ENCODE results near the gene KAT6B.
"Not testable (repeated sequence)": the region's sequence is repeated elsewhere in the genome, so short reads cannot be mapped to it uniquely, and the experiment has no call there.

KAT6B gene

DNA sequence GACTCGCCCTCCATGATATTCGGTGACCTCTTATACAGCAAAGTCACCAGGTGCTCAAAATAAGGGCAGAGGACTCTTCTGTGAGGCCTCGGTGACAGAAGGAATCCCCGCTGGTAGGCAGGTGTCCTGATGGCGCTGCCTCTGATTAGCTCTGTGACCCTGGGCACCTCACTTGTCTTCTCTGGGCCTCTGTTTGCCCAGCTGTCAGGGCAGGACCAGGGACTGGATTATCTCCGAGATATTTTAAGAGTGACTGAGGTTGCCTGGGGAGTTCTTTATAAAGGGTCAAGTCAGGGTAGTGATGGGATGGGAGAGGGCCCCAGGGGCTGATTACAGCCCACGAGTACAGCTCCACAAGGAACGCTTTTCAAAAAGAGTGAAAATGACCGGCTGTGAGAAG lies 214.2 kb downstream of the KAT6B start:
- no peak for DNase-seq (ENCODE audit: low read depth)

GRCh38 chr10:75042292-75042974 lies 216.0 kb downstream of the KAT6B start:
- DNase-seq (ENCODE audit: low read depth), result no peak
- H3K4me3 ChIP-seq (ENCODE audit: low read depth, low read length), result no peak overlapping the region

More for the DNA sequence above, 214.2 kb downstream of the KAT6B start:
- no peak overlapping the region for H3K4me3 ChIP-seq (ENCODE audit: low read depth, low read length)

DNA sequence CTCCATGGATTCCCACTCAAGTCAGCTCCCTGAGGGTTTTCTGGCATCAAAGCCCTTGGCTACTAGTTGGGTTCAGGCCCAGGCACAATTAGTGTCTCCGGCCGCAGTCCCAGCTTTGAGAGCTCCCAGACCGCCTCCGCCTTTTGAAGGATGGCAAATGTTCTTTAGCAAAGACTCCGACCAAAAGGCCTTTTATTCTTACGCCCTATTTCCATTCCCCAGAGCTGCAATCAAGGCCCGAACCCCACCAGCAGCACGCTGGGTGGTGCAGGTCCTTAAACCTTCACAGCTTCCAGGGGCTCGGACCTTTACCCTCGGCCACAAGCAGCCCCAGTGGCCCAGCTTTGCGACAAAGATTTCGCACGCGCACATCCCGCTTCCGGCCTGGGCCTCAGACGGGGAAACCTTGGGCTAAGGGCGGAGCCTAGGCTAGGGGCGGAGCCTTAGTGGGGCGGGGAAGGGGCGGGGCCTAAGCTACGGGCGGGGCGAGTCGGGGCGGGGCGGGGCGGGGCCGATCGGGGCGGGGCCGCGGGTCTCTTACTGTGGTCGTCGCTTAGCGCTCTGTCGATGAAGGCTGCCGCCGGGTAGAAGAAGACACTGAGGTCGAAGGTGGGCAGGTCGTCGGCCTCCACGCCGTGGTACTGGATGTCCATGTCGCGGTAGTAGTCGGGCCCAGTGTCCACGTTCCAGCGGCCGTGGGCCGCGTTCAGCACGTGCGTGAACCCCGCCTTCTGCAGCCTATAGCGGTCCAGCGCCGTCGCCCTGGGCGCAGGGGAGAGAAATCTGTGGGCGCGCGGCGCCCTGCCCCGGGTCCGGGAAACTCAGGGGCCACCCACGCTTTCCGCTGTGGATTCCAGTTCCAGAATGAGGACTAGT lies 217.1 kb downstream of the KAT6B start:
- no peak overlapping the region for H3K4me3 ChIP-seq (ENCODE audit: low read depth, low read length)
- DNase-seq (ENCODE audit: low read depth), result no peak

DNA sequence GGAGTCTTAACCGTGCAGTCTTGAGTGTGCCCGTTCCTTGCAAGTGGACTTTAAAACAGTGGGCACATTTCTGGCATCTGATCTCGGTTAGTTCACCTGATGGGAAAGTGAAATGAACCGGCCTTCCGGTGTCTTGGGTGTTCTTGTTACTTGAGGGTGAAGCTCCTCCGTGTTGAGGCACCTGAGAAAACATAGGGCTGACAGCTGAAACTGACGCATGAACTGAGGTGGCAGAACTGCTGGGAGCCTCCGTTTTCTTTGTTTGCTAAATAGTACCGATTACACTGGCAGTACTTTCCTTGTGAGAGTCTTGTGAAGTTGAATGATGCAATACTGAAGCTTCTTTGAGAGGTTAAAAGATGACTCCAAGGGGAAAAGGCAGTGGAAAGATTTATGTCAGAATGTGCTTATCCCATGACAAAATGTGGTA lies 222.3 kb downstream of the KAT6B start:
- no peak overlapping the region for H3K4me3 ChIP-seq (ENCODE audit: low read depth, low read length)
- DNase-seq (ENCODE audit: low read depth), result peak; percentile 31

- H3K4me3 ChIP-seq (ENCODE audit: low read depth, low read length), result no peak overlapping the region
- no peak for DNase-seq (ENCODE audit: low read depth)
Measured at GRCh38 chr10:75049316-75050148, 223.1 kb downstream of the KAT6B start.

- no peak overlapping the region for H3K4me3 ChIP-seq (ENCODE audit: low read depth, low read length)
- DNase-seq (ENCODE audit: low read depth), result no peak
Measured at GRCh38 chr10:75050149-75050919, 223.9 kb downstream of the KAT6B start.

GRCh38 chr10:75051308-75051707 lies 224.9 kb downstream of the KAT6B start:
- H3K4me3 ChIP-seq (ENCODE audit: low read depth, low read length), result no peak overlapping the region
- DNase-seq (ENCODE audit: low read depth), result no peak

DNA sequence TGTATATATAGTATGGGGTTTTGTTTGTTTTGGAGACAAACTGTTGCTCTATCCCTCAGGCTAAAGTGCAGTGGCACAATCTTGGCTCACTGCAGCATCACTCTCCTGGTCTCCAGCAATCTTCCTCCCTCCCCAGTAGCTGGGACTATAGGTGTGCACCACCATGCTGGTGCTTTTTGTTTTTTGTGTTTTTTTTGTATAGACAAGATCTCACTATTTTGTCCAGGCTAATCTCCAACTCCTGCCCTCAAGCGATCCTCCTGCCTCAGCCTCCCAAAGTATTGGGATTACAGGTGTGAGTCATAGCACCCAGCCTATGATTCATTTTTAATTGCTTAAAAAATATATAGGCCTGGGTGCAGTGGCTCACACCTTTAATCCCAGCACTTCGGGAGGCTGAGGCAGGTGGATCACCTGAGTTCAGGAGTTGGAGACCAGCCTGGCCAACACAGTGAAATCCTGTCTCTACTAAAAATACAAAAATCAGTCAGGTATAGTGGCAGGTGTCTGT lies 229.6 kb downstream of the KAT6B start:
- not testable (repeated sequence) for DNase-seq (ENCODE audit: low read depth); H3K4me3 ChIP-seq (ENCODE audit: low read depth, low read length)

- no peak for DNase-seq (ENCODE audit: low read depth)
- H3K4me3 ChIP-seq (ENCODE audit: low read depth, low read length), result no peak overlapping the region
Measured at GRCh38 chr10:75057680-75058079, 231.3 kb downstream of the KAT6B start.

DNA sequence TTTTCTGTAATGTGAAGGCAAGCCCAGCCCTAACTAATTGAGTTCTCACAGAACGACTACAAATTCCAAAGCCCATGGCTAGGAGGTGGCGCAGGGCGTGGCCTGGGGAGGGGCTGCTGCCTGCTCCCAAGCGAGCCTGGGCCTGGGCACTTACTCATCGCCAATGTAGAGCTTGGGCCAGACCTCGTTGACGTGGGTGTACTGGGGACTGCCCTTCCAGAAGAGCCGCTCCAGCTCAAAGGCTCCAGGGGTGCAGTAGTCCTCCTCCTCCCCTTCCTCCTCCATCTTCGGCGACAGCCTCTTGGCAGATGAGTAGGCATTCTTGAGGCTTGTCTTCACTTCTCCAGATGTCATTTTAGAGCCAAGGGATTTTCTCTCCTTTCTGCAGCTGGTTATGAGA lies 231.8 kb downstream of the KAT6B start:
- DNase-seq (ENCODE audit: low read depth), result no peak
- H3K4me3 ChIP-seq (ENCODE audit: low read depth, low read length), result no peak overlapping the region

- DNase-seq (ENCODE audit: low read depth), result no peak
- H3K4me3 ChIP-seq (ENCODE audit: low read depth, low read length), result no peak overlapping the region
Measured at GRCh38 chr10:75061709-75062505, 235.5 kb downstream of the KAT6B start.

GRCh38 chr10:75062506-75063299 lies 236.3 kb downstream of the KAT6B start:
- no peak overlapping the region for H3K4me3 ChIP-seq (ENCODE audit: low read depth, low read length)
- peak; percentile 66 for DNase-seq (ENCODE audit: low read depth)

DNA sequence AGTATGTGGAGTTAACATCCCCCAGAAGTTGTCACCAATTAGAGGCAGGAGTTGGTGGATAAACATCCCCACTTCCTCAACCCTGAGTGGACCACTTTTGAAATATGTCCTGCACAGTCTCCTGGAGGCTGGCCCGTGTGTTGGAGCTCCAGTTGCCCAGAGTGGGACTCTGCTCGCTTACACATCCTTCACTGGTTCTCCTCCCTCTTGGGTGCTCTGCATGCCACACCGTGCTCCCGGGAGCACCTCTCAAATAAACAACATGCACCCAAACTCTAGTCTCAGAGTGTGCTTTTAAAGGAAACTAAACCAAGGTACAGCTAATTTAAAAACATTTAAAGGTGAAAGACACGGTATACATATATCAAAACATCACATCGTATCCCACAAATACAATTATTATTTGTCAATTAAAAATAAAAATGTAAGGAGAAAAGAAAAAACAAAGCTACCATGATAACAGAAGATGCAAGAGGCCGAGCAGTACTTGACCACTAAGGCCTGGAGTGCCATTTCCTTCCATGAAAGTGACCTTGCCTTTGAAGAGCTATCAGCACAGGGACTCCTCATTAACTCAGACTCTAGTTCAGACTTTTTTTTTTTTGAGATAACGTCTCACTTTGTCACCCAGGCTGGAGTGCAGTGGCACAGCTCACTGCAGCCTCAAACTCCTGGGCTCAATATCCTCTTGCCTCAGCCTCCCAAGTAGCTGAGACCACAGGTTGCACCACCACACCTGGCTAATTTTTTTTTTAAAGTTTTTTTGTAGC lies 237.2 kb downstream of the KAT6B start:
- DNase-seq (ENCODE audit: low read depth), result no peak
- H3K4me3 ChIP-seq (ENCODE audit: low read depth, low read length), result no peak overlapping the region

GRCh38 chr10:75065076-75065475 lies 238.7 kb downstream of the KAT6B start:
- no peak for DNase-seq (ENCODE audit: low read depth)
- no peak overlapping the region for H3K4me3 ChIP-seq (ENCODE audit: low read depth, low read length)

- DNase-seq (ENCODE audit: low read depth), result no peak
- no peak overlapping the region for H3K4me3 ChIP-seq (ENCODE audit: low read depth, low read length)
Measured at GRCh38 chr10:75066271-75066670, 239.9 kb downstream of the KAT6B start.

DNA sequence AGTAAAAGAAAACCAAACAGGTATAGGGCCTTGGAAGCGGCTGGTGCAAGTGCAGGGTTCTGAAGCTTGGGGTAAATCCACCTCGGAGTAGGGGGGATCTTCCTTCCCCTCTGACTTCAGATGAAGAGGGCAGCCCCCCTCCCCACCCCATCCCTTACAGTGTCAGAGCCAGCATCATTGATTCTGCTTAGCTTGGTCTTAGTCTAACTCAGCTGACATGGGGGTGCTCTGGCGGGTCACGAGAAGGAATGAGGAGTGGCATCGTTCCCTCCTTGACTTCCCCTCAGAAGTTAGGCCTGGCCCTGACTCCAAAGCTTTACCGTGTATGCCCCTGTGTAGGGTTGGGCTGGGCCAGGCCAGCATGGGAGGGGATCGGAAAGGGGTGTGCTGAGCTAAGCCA lies 240.9 kb downstream of the KAT6B start:
- DNase-seq (ENCODE audit: low read depth), result no peak
- no peak overlapping the region for H3K4me3 ChIP-seq (ENCODE audit: low read depth, low read length)

- DNase-seq (ENCODE audit: low read depth), result no peak
- H3K4me3 ChIP-seq (ENCODE audit: low read depth, low read length), result no peak overlapping the region
Measured at GRCh38 chr10:75068523-75068922, 242.1 kb downstream of the KAT6B start.

Data from skeletal muscle cell (primary cell).